Right lobe of liver (tissue), 6 donors: ENCODE measurements around the gene ITGA5. TPM values are rescaled to one million over a fixed set of nuclear protein-coding genes. Genes with fewer than 3 reads are reported as not detected.
A peak's percentile ranks its signal among the peaks of the same experiment; 100 is the strongest.

ENCODE experiments used
- ATAC-seq, 4 donors: fragments of 200-7000 bp; cut with Tn5 transposase; one replicate each; pipeline ENCODE4 v1.9.1; 2020; ENCODE audit warnings: mild to moderate bottlenecking in 4 of 4, moderate library complexity in 4 of 4
- DNase-seq, 3 donors: peaks; one replicate each; pipeline ENCODE4 v3.0.0-alpha.2; 2020
- H3K27ac ChIP-seq, 3 donors: fragments of 200-600 bp; one replicate each; pipeline ENCODE4 v1.8.0; 2022
- H3K27me3 ChIP-seq, 2 donors: fragments of 200-600 bp; one replicate each; pipeline ENCODE4 v1.8.0; 2022
- H3K36me3 ChIP-seq, 4 donors: fragments of 200-600 bp; sonication (generic) in 1 of 4; one replicate each; pipeline versions ENCODE4 v1.5.1 to v1.8.0; 2017 to 2022; ENCODE audit warnings: control low read depth in 1 of 4
- H3K4me1 ChIP-seq, 4 donors: fragments of 200-600 bp; sonication (generic) in 1 of 4; one replicate each; pipeline versions ENCODE4 v1.5.1 to v1.8.0; 2017 to 2022; ENCODE audit warnings: control low read depth in 1 of 4
- H3K4me3 ChIP-seq, 3 donors: fragments of 200-600 bp; one replicate each; pipeline ENCODE4 v1.8.0; 2022
- H3K9me3 ChIP-seq, 4 donors: fragments of 200-600 bp; sonication (generic) in 1 of 4; one replicate each; pipeline versions ENCODE4 v1.5.1 to v1.8.0; 2017 to 2022; ENCODE audit warnings: control low read depth in 1 of 4
- POLR2A ChIP-seq: fragments of 450-650 bp; IDR thresholded peaks from one replicate; pipeline ENCODE4 v1.6.1; 2017; ENCODE audit warnings: antibody characterized with exemption, mild to moderate bottlenecking
- WGBS: methylation state at CpG from one replicate; pipeline ENCODE4 v1.1.6; 2018; ENCODE audit warnings: low coverage, low lambda C conversion rate; ENCODE audit not compliant: insufficient coverage; ENCODE audit errors: missing lambda C conversion rate; 5-methylcytosine and 5-hydroxymethylcytosine counted together
- intact Hi-C, 2 donors: fragments of 100-400 bp; cut with DNase I; formaldehyde crosslinking; loops; one replicate each; pipeline versions ENCODE4 v1.11.2 to v1.14.1; 2022
- total RNA-seq, 6 experiments: library from RNA; depleted of rRNA in 2 of 6; stranded (reverse); fragments of >200 nt in 2 of 6; fragmentation: NEBNext Ultra II Directional in 3 of 6; extraction: Animal tissue kit (Norgen Biotek cat#: 25700) in 3 of 6; gene quantifications; one replicate each; pipeline versions ENCODE4 v1.1.0 to v1.2.4, GENCODE V29; 2016 to 2023
- TF ChIP-seq, protein P1 (sequence below), 4 donors: fragments of 200-600 bp in 3 of 4; fragments of 450-650 bp in 1 of 4; IDR thresholded peaks; one replicate each; pipeline versions ENCODE4 v1.5.1 to v1.8.0; 2016 to 2022; ENCODE audit warnings: antibody characterized with exemption in 4 of 4, mild to moderate bottlenecking in 2 of 4
- donor health status: DM: no; HTN: yes; CAD: no.
- donor health status: DM: no; HTN: no; CAD: no.
- donor health status: DM: no; HTN: no; CAD: no.
- donor health status: DM: no; HTN: yes; CAD: no.
- donor health status: DM: no; HTN: yes; CAD: no.

The ITGA5 gene
- total RNA-seq, 6 experiments from 2014 or later, result 31.2 to 75.6 (median 35.5) TPM

DNA sequence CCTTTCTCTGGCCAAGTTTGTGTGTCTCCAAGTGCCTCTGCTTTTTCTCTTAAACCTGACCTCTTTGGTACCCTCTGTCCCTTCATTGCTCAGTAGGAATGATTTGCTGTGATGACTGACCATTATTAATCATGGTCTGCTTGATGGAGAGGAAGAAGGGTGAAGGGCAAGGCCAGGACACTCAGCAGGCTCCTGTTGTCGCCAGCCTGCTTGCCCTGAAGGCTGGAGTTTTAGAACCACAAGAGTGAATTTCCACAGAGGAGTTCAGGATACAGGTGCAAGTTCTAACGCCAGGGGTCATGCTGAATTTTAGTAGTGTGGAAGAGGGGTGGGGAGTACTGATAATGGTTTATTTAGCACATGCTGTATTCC is 2.8 kb upstream of the ITGA5 start:
- 46% methylated on average over 2 of the region's 2 CpGs for WGBS
- intact Hi-C loops, result no loop called here
- Histone ChIP-seq H3K4me1 (peaks cover 0 to 8% (median 2%) of the 10 kb centered on the region in 4 donors), H3K9me3 (no peaks in the 10 kb centered on the region), H3K36me3 (no peaks in the 10 kb centered on the region), H3K27me3 (no peaks in the 10 kb centered on the region), H3K27ac (no peak overlapping the region), H3K4me3 (no peak overlapping the region)
- DNase-seq (no peak), ATAC-seq (no peak)
- TF ChIP-seq, protein P1, sequence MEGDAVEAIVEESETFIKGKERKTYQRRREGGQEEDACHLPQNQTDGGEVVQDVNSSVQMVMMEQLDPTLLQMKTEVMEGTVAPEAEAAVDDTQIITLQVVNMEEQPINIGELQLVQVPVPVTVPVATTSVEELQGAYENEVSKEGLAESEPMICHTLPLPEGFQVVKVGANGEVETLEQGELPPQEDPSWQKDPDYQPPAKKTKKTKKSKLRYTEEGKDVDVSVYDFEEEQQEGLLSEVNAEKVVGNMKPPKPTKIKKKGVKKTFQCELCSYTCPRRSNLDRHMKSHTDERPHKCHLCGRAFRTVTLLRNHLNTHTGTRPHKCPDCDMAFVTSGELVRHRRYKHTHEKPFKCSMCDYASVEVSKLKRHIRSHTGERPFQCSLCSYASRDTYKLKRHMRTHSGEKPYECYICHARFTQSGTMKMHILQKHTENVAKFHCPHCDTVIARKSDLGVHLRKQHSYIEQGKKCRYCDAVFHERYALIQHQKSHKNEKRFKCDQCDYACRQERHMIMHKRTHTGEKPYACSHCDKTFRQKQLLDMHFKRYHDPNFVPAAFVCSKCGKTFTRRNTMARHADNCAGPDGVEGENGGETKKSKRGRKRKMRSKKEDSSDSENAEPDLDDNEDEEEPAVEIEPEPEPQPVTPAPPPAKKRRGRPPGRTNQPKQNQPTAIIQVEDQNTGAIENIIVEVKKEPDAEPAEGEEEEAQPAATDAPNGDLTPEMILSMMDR (IDR thresholded peaks at IDR 0.05), result no peak
- TF ChIP-seq POLR2A, result no peak

- 73% methylated on average over 1 of the region's 4 CpGs for WGBS
- DNase-seq (no peak), ATAC-seq (no peak)
- Histone ChIP-seq H3K9me3 (no peaks in the 10 kb centered on the region), H3K4me3 (no peak overlapping the region), H3K27me3 (no peaks in the 10 kb centered on the region), H3K36me3 (no peaks in the 10 kb centered on the region), H3K4me1 (peaks cover 0 to 13% (median 3%) of the 10 kb centered on the region in 4 donors), H3K27ac (no peak overlapping the region)
- intact Hi-C loops, result no loop called here
- TF ChIP-seq, protein P1 (IDR thresholded peaks at IDR 0.05), result no peak
- TF ChIP-seq POLR2A, result no peak
These were observed 2.3 kb upstream of the ITGA5 start for GRCh38 chr12:54421175-54421878.

DNA sequence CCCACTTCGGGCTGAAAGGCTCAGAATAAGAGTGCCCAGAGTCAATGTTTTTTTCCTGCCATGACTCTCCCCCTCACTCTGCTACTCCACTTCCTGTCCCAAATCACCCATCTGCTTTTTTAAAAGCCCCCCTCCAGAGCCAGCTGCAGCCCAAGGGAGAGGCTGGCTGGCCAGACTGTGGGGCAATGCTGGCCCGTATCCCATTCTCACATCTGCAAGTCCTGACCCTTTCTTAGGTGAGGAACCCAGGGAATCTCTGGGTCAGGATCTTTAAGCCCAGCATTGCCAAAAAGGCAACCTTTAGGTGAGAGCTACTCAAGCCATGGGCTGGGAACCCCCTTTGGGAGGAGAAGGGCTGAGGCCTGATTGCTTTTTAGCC is 1.7 kb upstream of the ITGA5 start:
- Histone ChIP-seq H3K9me3 (no peaks in the 10 kb centered on the region), H3K36me3 (no peaks in the 10 kb centered on the region), H3K27ac (no peak overlapping the region), H3K4me1 (peaks cover 0 to 18% (median 5%) of the 10 kb centered on the region in 4 donors), H3K4me3 (no peak overlapping the region), H3K27me3 (no peaks in the 10 kb centered on the region)
- TF ChIP-seq, protein P1 (IDR thresholded peaks at IDR 0.05), result no peak
- TF ChIP-seq POLR2A, result no peak
- ATAC-seq (no peak), DNase-seq (no peak)
- intact Hi-C loops, result no loop called here
- WGBS, result 77% methylated on average over 2 of the region's 2 CpGs

- Histone ChIP-seq H3K27me3 (no peaks in the 10 kb centered on the region), H3K27ac (peak overlapping the region; percentile 79 to 89 (median 86)), H3K9me3 (no peaks in the 10 kb centered on the region), H3K36me3 (no peaks in the 10 kb centered on the region), H3K4me1 (peaks cover 0 to 39% (median 16%) of the 10 kb centered on the region in 4 donors), H3K4me3 (peak overlapping the region; percentile 67 to 88 (median 70))
- ATAC-seq (peak in 1 of 4 donors; percentile 2), DNase-seq (no peak)
- under 1% methylated on average over 30 of the region's 35 CpGs for WGBS
- TF ChIP-seq, protein P1 (IDR thresholded peaks at IDR 0.05), result no peak
- TF ChIP-seq POLR2A, result no peak
- intact Hi-C loops, result no loop called here
These were observed 502 bp downstream of the ITGA5 start for GRCh38 chr12:54418441-54419087.
